Heart right ventricle (tissue), 16 donors: ENCODE measurements around the gene USP27X. TPM values are rescaled to one million over a fixed set of nuclear protein-coding genes. Genes with fewer than 3 reads are reported as not detected.

Experiments
- ATAC-seq, 8 donors: fragments of 200-7000 bp; cut with Tn5 transposase; one replicate each; pipeline ENCODE4 v1.9.1; 2020; ENCODE audit warnings: mild to moderate bottlenecking in 8 of 8, moderate library complexity in 8 of 8, moderate number of reproducible peaks in 1 of 8
- DNase-seq, 2 donors: peaks; one replicate each; pipeline ENCODE4 v3.0.0-alpha.2; 2020
- H3K27ac ChIP-seq, 10 donors: fragments of 200-600 bp; sonication (generic) in 2 of 10; one replicate each; pipeline versions ENCODE4 v1.5.0 to v1.8.0; 2020 to 2022; ENCODE audit warnings: mild to moderate bottlenecking in 3 of 10
- H3K27me3 ChIP-seq, 7 donors: fragments of 200-600 bp; one replicate each; pipeline ENCODE4 v1.8.0; 2021 to 2022; ENCODE audit warnings: mild to moderate bottlenecking in 2 of 7
- H3K36me3 ChIP-seq, 9 donors: fragments of 200-600 bp; sonication (generic) in 1 of 9; one replicate each; pipeline versions ENCODE4 v1.5.0 to v1.8.0; 2020 to 2022; ENCODE audit warnings: mild to moderate bottlenecking in 2 of 9
- H3K4me1 ChIP-seq, 9 donors: fragments of 200-600 bp; sonication (generic) in 1 of 9; one replicate each; pipeline versions ENCODE4 v1.5.0 to v1.8.0; 2020 to 2022; ENCODE audit warnings: mild to moderate bottlenecking in 4 of 9
- H3K4me3 ChIP-seq, 10 donors: fragments of 200-600 bp; sonication (generic) in 2 of 10; one replicate each; pipeline versions ENCODE4 v1.5.0 to v1.8.0; 2020 to 2022; ENCODE audit warnings: mild to moderate bottlenecking in 7 of 10, moderate library complexity in 2 of 10
- H3K9me3 ChIP-seq, 11 donors: fragments of 200-600 bp in 10 of 11; sonication (generic) in 2 of 11; one replicate each; pipeline versions ENCODE4 v1.5.0 to v1.8.0; 2013 to 2022; ENCODE audit warnings: mild to moderate bottlenecking in 2 of 11, control low read depth in 1 of 11, moderate library complexity in 1 of 11
- CTCF ChIP-seq, 9 donors: fragments of 200-600 bp; sonication (generic) in 2 of 9; IDR thresholded peaks; one replicate each; pipeline versions ENCODE4 v1.5.0 to v1.8.0; 2021 to 2022; ENCODE audit warnings: antibody characterized with exemption in 9 of 9, mild to moderate bottlenecking in 5 of 9, moderate library complexity in 1 of 9
- WGBS, 2 donors: extraction: QIAGEN DNeasy Blood & Tissue Kit; methylation state at CpG; one replicate each; pipeline ENCODE4 v1.1.7; 2013; ENCODE audit warnings: inconsistent platforms in 1 of 2; 5-methylcytosine and 5-hydroxymethylcytosine counted together
- intact Hi-C, 10 donors: fragments of 100-400 bp; cut with DNase I; formaldehyde crosslinking; loops; one replicate each; pipeline versions ENCODE4 v1.11.1 to v1.14.2; 2022
- polyA plus RNA-seq, 2 donors: library from polyadenylated mRNA; stranded (reverse); fragments of 200-250 nt; gene quantifications; one replicate each; pipeline ENCODE4 v1.2.3, GENCODE V29; 2013
- total RNA-seq, 10 donors: library from RNA; stranded (reverse); fragmentation: NEBNext Ultra II Directional in 3 of 10; extraction: Animal tissue kit (Norgen Biotek cat#: 25700) in 3 of 10; gene quantifications; one replicate each; pipeline versions ENCODE4 v1.2.1 to v1.2.4, GENCODE V29; 2021 to 2023
- donor health status: Arrhythmogenic right ventricular cardiomyopathy.
- donor health status: ischemic (EF 13 %, LVEDD 7.1; RV severe dilation, severe dysfunction).
- donor health status: healthy with polysubstance abuse.
- donor health status: DM: no; HTN: yes; CAD: no.
- donor health status: DM: no; HTN: no; CAD: no.
- donor health status: ischemic (EF 25% LVEDD 6.9; RV normal size, moderate dysfunction).
- donor health status: ischemic (EF 25% LVEDD 5.7; RV mildly dilated, moderate dysfunction).
- donor health status: healthy.
- donor health status: DM: yes; HTN: yes; CAD: no.
- donor health status: Ischemic cardiomyopathy.
- donor health status: ischemic (EF 35%, LVEDD 5.7; RV mildly dilated, moderate dysfunction).
- donor health status: nonischemic (EF 11% LVEDD 7.7; RV severe dilation, severe dysfunction).
- donor health status: DM: yes; HTN: yes; CAD: no.
- donor health status: PGD.
- donor health status: ischemic (EF 29% LVEDD 5.4; RV normal size, mild dysfunction).
- donor health status: nonischemic (EF 23%, LVEDD 6.1; RV moderate dilation, normal function).

USP27X gene
- total and polyA plus RNA-seq, 12 donors, result 0.95 to 2.9 (median 1.9) TPM

GRCh38 chrX:49922291-49923241, 43.3 kb downstream of the USP27X start, which contains the start of gene CLCN5:
CLCN5 (plus strand) TSS chrX:49922596; CDS start chrX:49925299, 2,703 bp downstream.
- no peak for TF ChIP-seq CTCF (IDR thresholded peaks at IDR 0.05)
- peak within 1 kb of the TSS; percentile 44 to 83 (median 72) for H3K4me3 ChIP-seq
- intact Hi-C loops, result loop anchor here in 1 of 10 donors (5.0 kb wide), 1 partner anchor 115 kb away; no protein-coding TSS in a partner anchor
- H3K27me3 ChIP-seq, result peaks cover 0 to 19% (median 0%) of the 10 kb centered on the region in 7 donors
- H3K9me3 ChIP-seq, result no peaks in the 10 kb centered on the region
- H3K4me1 ChIP-seq, result peaks cover 0 to 22% (median 5%) of the 10 kb centered on the region in 9 donors
- H3K27ac ChIP-seq, result peak within 1 kb of the TSS in 9 of 10 donors; percentile 57 to 84 (median 77)
- DNase-seq (peak; percentile 93 to 95), ATAC-seq (peak; percentile 98 to 99 (median 99))
- WGBS, 2 donors, result 0% methylated on average over 42 to 82 of the region's 83 CpGs
- H3K36me3 ChIP-seq, result peaks cover 0 to 10% (median 0%) of the 10 kb centered on the region in 9 donors

- WGBS, 2 donors, result 38 to 50% methylated on average over 2 of the region's 2 CpGs
- intact Hi-C loops, result no loop called here
Measured at GRCh38 chrX:49925176-49925575, 45.9 kb downstream of the USP27X start.

GRCh38 chrX:49930039-49930438, 50.8 kb downstream of the USP27X start:
- intact Hi-C loops, result no loop called here
- WGBS, 2 donors, result 79 to 80% methylated on average over 1 of the region's 1 CpG
- H3K4me3 ChIP-seq, result no peak overlapping the region
- TF ChIP-seq CTCF (IDR thresholded peaks at IDR 0.05), result no peak
- H3K9me3 ChIP-seq, result no peaks in the 10 kb centered on the region
- peaks cover 0 to 10% (median 0%) of the 10 kb centered on the region in 7 donors for H3K27me3 ChIP-seq
- H3K36me3 ChIP-seq, result peaks cover 0 to 7% (median 0%) of the 10 kb centered on the region in 9 donors
- H3K27ac ChIP-seq, result no peak overlapping the region
- DNase-seq (no peak), ATAC-seq (no peak)
- peaks cover 0 to 5% (median 0%) of the 10 kb centered on the region in 9 donors for H3K4me1 ChIP-seq

More at GRCh38 chrX:49925176-49925575, 45.9 kb downstream of the USP27X start:
- Histone ChIP-seq H3K9me3 (no peaks in the 10 kb centered on the region), H3K27me3 (peaks cover 0 to 19% (median 0%) of the 10 kb centered on the region in 7 donors), H3K36me3 (peaks cover 0 to 10% (median 0%) of the 10 kb centered on the region in 9 donors), H3K27ac (no peak overlapping the region), H3K4me3 (no peak overlapping the region), H3K4me1 (peaks cover 0 to 15% (median under 1%) of the 10 kb centered on the region in 9 donors)
- ATAC-seq (no peak), DNase-seq (no peak)
- no peak for TF ChIP-seq CTCF (IDR thresholded peaks at IDR 0.05)

Other genes starting within 250 kb of the USP27X start
- not detected for gene PAGE1, start 183.5 kb upstream of the USP27X start, total RNA-seq
- gene PAGE1, start 183.5 kb upstream of the USP27X start, polyA plus RNA-seq, result not detected
- not detected for gene PAGE4, start 50.2 kb upstream of the USP27X start, total RNA-seq
- not detected for gene PAGE4, start 50.2 kb upstream of the USP27X start, polyA plus RNA-seq
- 1 to 10 TPM in 8 of 10 donors, under 1 TPM in 2; 0.83 to 3.6 (median 1.6) TPM for gene CLCN5, start 43.1 kb downstream of the USP27X start, total RNA-seq
- 1 to 10 TPM; 1.2 to 1.8 TPM for gene CLCN5, start 43.1 kb downstream of the USP27X start, polyA plus RNA-seq